Measurements from ENCODE around the gene UCHL5.

UCHL5 gene

DNA sequence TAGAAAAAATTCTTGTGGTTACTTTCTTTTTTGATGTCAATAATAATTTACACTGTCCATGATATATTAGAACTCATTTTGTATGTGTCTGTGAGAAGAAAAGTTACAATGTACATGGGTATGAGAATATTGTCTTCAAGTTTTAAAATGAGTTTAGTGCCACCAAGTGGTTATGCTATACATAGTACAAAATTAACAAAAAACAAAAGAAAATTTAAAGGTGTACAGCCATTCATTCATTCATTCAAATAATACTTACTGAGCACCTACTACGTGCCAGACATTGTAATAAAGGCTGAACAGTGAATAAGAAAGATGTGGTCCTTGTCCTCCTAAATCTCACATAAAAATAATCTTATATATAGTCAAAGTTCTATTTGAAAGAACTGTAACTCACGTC is 27.7 kb downstream of the UCHL5 start:
- H3K4me1 ChIP-seq (ENCODE audit: control insufficient read depth, low read depth, low read length), result no peaks in the 10 kb centered on the region
- no peak overlapping the region for H3K9ac ChIP-seq (ENCODE audit: low read length)
- peaks cover 4% of the 10 kb centered on the region for H3K36me3 ChIP-seq (ENCODE audit: control insufficient read depth, low read depth, low read length)
- no peaks in the 10 kb centered on the region for H3K27me3 ChIP-seq (ENCODE audit: control insufficient read depth, insufficient read depth, low read length)
- H3K27ac ChIP-seq (ENCODE audit: low read length), result no peak overlapping the region
- no peak overlapping the region for H3K4me3 ChIP-seq (ENCODE audit: low read length)
- H3K9me3 ChIP-seq (ENCODE audit: control insufficient read depth, low read depth, low read length), result no peaks in the 10 kb centered on the region

DNA sequence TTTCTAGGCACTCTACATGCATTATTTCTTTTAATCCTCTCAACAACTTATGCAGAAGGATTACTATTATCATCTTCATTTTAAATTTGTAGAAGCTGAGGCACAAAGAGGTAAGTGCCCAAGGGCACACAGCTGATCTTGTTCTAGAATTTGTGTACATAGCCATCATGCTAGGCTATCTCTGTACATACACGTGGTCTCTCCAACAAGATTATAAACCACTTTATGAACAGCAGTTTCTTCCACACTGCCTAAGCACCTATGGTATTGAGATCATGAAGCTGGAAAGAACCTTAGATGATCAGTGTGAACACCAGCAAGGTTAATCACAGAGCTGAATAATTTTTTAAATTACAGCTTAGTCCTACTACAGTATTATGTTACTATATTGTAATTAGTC is 28.9 kb downstream of the UCHL5 start:
- no peaks in the 10 kb centered on the region for H3K9me3 ChIP-seq (ENCODE audit: control insufficient read depth, low read depth, low read length)
- H3K9ac ChIP-seq (ENCODE audit: low read length), result no peak overlapping the region
- peaks cover 4% of the 10 kb centered on the region for H3K36me3 ChIP-seq (ENCODE audit: control insufficient read depth, low read depth, low read length)
- H3K4me1 ChIP-seq (ENCODE audit: control insufficient read depth, low read depth, low read length), result no peaks in the 10 kb centered on the region
- H3K4me3 ChIP-seq (ENCODE audit: low read length), result no peak overlapping the region
- no peak overlapping the region for H3K27ac ChIP-seq (ENCODE audit: low read length)
- H3K27me3 ChIP-seq (ENCODE audit: control insufficient read depth, insufficient read depth, low read length), result no peaks in the 10 kb centered on the region

DNA sequence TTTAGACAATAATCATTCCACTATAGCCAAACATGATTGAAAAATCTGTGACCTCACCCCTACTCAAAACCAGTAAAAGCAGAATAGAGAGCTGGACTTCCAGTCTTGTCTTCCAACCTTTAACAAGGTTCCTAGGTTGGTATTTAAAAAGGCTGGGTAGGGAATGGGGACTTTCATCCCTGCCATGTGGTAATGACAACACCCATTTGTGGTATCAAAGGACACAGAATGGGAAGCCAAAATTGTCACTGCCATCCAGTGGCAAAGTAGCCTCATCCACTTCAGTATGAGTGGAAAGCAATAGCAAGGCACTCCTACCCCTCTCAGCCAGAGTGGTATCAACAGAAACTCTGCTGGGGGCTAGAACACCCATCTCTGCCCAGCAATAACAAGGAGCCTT is 33.9 kb downstream of the UCHL5 start:
- H3K4me3 ChIP-seq (ENCODE audit: low read length), result no peak overlapping the region
- peaks cover 10% of the 10 kb centered on the region for H3K36me3 ChIP-seq (ENCODE audit: control insufficient read depth, low read depth, low read length)
- no peaks in the 10 kb centered on the region for H3K9me3 ChIP-seq (ENCODE audit: control insufficient read depth, low read depth, low read length)
- no peak overlapping the region for H3K9ac ChIP-seq (ENCODE audit: low read length)
- no peaks in the 10 kb centered on the region for H3K27me3 ChIP-seq (ENCODE audit: control insufficient read depth, insufficient read depth, low read length)
- no peak overlapping the region for H3K27ac ChIP-seq (ENCODE audit: low read length)
- peaks cover 3% of the 10 kb centered on the region for H3K4me1 ChIP-seq (ENCODE audit: control insufficient read depth, low read depth, low read length)

DNA sequence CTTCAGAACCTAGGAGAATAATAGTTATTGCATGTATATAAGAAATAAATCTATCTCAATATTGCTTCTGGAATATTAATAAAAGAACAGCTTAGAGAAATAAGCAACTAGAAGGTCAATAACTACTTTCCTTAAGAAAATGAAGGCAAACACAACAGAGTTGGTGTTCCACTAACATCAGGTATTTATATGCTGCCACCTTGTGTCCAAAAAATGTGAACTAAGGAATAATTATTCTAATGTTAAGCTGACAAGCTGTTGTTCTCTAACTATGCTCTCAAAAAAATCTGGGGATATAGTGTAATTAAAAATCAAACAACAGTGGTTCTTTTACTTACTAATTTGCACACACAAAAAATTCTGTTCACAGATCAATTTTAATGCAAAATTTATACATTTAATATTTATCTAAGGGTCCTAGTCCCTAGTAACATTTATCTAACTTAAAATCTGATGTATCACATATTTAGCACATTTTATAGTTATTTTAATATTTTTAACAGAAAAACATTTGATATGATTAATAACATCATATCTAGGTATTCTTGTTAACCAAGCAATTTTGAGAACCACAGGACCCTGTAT is 39.6 kb downstream of the UCHL5 start:
- Histone ChIP-seq H3K9ac (ENCODE audit: low read length) (no peak overlapping the region), H3K36me3 (ENCODE audit: control insufficient read depth, low read depth, low read length) (peaks cover 14% of the 10 kb centered on the region), H3K27me3 (ENCODE audit: control insufficient read depth, insufficient read depth, low read length) (no peaks in the 10 kb centered on the region), H3K4me3 (ENCODE audit: low read length) (no peak overlapping the region), H3K4me1 (ENCODE audit: control insufficient read depth, low read depth, low read length) (peaks cover 3% of the 10 kb centered on the region), H3K9me3 (ENCODE audit: control insufficient read depth, low read depth, low read length) (no peaks in the 10 kb centered on the region), H3K27ac (ENCODE audit: low read length) (no peak overlapping the region)

DNA sequence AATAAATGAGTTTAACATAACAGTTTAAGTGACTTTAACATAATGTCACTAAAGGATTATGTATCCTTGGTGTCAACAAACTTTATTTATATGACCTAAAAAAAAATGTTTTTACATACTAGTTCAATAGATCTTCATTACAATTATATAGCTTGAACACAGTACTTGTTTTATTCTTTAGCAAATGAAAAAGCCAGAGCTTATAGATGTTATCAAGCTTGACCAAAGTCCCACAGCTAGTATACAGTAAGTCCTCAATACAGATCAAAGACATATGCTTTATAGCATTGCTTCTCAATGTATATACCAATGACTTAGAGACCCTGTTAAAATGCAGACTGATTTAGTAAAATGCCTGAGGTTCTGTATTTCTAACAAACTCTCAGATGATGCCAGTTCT is 42.4 kb downstream of the UCHL5 start:
- H3K27me3 ChIP-seq (ENCODE audit: control insufficient read depth, insufficient read depth, low read length), result no peaks in the 10 kb centered on the region
- no peak overlapping the region for H3K4me3 ChIP-seq (ENCODE audit: low read length)
- no peak overlapping the region for H3K9ac ChIP-seq (ENCODE audit: low read length)
- peaks cover 14% of the 10 kb centered on the region for H3K36me3 ChIP-seq (ENCODE audit: control insufficient read depth, low read depth, low read length)
- H3K9me3 ChIP-seq (ENCODE audit: control insufficient read depth, low read depth, low read length), result no peaks in the 10 kb centered on the region
- peaks cover 3% of the 10 kb centered on the region for H3K4me1 ChIP-seq (ENCODE audit: control insufficient read depth, low read depth, low read length)
- no peak overlapping the region for H3K27ac ChIP-seq (ENCODE audit: low read length)

DNA sequence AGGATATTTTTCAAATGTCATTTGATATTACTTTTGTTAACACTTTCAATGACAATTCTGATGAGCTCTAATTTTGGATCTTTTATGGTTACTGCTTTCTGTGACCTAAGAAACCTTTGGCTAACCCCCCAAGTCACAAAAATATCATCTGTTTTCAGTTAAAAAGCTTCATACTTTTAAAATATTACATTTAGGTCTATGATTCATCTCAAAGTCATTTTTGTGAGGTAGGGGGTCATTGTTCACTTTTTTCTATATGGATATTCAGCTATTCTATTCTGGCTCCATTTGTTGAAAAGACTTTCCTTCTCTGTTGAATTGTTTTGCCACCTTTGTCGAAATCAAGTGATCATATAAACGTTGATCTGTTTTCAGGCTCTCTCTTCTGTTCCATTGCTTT is 44.8 kb downstream of the UCHL5 start:
- no peak overlapping the region for H3K27ac ChIP-seq (ENCODE audit: low read length)
- peaks cover 7% of the 10 kb centered on the region for H3K36me3 ChIP-seq (ENCODE audit: control insufficient read depth, low read depth, low read length)
- H3K4me3 ChIP-seq (ENCODE audit: low read length), result no peak overlapping the region
- H3K27me3 ChIP-seq (ENCODE audit: control insufficient read depth, insufficient read depth, low read length), result no peaks in the 10 kb centered on the region
- H3K9ac ChIP-seq (ENCODE audit: low read length), result no peak overlapping the region
- no peaks in the 10 kb centered on the region for H3K9me3 ChIP-seq (ENCODE audit: control insufficient read depth, low read depth, low read length)
- no peaks in the 10 kb centered on the region for H3K4me1 ChIP-seq (ENCODE audit: control insufficient read depth, low read depth, low read length)

DNA sequence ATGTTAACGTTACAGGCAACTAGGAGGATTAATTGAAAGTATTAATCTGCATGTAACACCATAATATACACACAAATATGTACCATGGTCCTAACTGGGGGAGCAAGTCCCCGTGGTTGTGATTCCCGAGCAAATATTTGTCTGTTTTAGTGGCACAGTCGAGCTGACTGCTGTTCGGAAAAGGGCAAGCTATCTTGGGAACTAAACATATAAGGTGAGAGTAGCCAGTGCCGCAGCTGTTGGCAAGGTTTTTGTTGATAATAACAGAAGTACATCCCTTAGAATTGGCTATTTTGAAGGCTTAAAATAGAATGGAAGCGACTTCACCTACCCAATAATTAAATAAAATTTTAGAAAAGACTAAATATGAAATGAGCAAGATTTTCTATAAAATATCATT is 45.5 kb downstream of the UCHL5 start:
- no peak overlapping the region for H3K4me3 ChIP-seq (ENCODE audit: low read length)
- H3K36me3 ChIP-seq (ENCODE audit: control insufficient read depth, low read depth, low read length), result peaks cover 4% of the 10 kb centered on the region
- H3K9ac ChIP-seq (ENCODE audit: low read length), result no peak overlapping the region
- H3K4me1 ChIP-seq (ENCODE audit: control insufficient read depth, low read depth, low read length), result no peaks in the 10 kb centered on the region
- no peaks in the 10 kb centered on the region for H3K27me3 ChIP-seq (ENCODE audit: control insufficient read depth, insufficient read depth, low read length)
- no peak overlapping the region for H3K27ac ChIP-seq (ENCODE audit: low read length)
- H3K9me3 ChIP-seq (ENCODE audit: control insufficient read depth, low read depth, low read length), result no peaks in the 10 kb centered on the region

DNA sequence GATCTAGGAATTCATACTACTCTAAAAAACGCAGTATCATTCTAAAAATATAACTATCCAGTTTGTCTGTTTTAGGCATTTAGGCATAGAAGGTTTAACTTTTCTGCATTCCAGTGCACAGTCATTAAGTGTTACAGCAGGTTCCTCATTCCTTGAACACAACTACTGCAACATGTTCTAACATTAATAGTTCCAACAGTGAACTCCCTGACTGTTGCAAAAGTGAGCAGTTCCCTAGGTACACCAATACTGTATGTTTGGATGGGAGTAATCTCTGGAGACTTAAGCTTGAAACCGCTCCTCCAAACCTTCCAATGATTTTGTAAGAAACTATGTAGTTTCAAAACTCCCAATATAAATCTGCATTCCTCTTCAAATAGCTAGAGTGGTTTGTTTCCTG is 46.2 kb downstream of the UCHL5 start:
- Histone ChIP-seq H3K4me1 (ENCODE audit: control insufficient read depth, low read depth, low read length) (no peaks in the 10 kb centered on the region), H3K27me3 (ENCODE audit: control insufficient read depth, insufficient read depth, low read length) (no peaks in the 10 kb centered on the region), H3K36me3 (ENCODE audit: control insufficient read depth, low read depth, low read length) (peaks cover 4% of the 10 kb centered on the region), H3K27ac (ENCODE audit: low read length) (no peak overlapping the region), H3K9ac (ENCODE audit: low read length) (no peak overlapping the region), H3K9me3 (ENCODE audit: control insufficient read depth, low read depth, low read length) (no peaks in the 10 kb centered on the region), H3K4me3 (ENCODE audit: low read length) (no peak overlapping the region)

DNA sequence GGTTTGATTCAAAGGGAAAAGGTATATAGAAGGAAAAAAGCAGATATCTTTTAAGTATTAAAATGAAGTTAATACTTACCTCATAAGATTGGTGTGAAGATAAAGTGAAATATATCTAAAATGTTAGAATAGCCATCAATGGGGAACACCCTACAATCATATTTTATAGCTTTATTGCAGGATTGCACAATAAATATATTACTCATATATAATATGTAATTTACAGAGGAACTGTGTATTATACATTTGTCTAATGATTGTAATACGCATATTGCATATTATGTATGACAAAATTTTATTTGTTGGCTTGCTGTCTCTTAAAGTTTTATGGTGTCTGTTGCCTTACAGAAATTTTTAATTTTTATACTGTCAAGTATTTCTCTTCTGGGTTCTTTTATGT is 47.8 kb downstream of the UCHL5 start:
- no peaks in the 10 kb centered on the region for H3K27me3 ChIP-seq (ENCODE audit: control insufficient read depth, insufficient read depth, low read length)
- peaks cover 4% of the 10 kb centered on the region for H3K36me3 ChIP-seq (ENCODE audit: control insufficient read depth, low read depth, low read length)
- no peaks in the 10 kb centered on the region for H3K9me3 ChIP-seq (ENCODE audit: control insufficient read depth, low read depth, low read length)
- H3K4me1 ChIP-seq (ENCODE audit: control insufficient read depth, low read depth, low read length), result no peaks in the 10 kb centered on the region
- H3K4me3 ChIP-seq (ENCODE audit: low read length), result no peak overlapping the region
- H3K9ac ChIP-seq (ENCODE audit: low read length), result no peak overlapping the region
- H3K27ac ChIP-seq (ENCODE audit: low read length), result no peak overlapping the region

DNA sequence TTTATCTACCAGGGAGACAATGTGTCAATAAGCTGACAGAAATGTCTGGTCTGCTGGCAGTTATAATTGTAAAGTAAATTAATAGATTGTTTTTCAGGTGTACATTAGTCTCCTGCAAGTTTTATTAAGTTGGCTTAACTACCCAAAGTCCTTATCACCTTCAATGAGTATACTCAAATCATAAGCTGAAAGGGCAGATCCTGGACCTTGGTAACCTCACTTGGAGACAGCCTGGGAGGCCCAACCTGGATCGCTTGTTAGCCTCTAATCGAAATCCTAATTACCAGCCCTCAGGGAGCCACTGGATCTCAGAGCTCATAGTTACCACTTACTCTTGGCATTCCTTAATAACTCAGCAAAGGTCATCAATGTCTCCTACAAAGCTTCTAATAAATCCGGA is 49.7 kb downstream of the UCHL5 start:
- H3K9me3 ChIP-seq (ENCODE audit: control insufficient read depth, low read depth, low read length), result peaks cover 3% of the 10 kb centered on the region
- no peak overlapping the region for H3K9ac ChIP-seq (ENCODE audit: low read length)
- H3K4me1 ChIP-seq (ENCODE audit: control insufficient read depth, low read depth, low read length), result no peaks in the 10 kb centered on the region
- no peaks in the 10 kb centered on the region for H3K36me3 ChIP-seq (ENCODE audit: control insufficient read depth, low read depth, low read length)
- no peak overlapping the region for H3K27ac ChIP-seq (ENCODE audit: low read length)
- no peak overlapping the region for H3K4me3 ChIP-seq (ENCODE audit: low read length)
- H3K27me3 ChIP-seq (ENCODE audit: control insufficient read depth, insufficient read depth, low read length), result no peaks in the 10 kb centered on the region

DNA sequence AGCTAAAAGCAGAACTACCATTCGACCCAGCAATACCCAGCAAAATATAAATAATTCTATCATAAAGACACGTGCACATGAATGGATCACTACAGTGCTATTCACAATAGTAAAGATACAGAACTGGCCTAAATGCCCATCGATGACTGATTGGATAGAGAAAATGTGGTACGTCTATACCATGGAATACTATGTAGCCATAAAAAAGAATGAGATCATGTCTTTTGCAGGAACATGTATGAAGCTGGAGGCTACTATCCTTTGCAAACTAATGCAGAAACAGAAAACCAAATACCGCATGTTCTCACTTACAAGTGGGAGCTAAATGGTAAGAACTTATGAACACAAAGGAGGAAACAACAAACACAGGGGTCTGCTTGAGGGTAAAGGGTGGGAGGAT is 53.4 kb downstream of the UCHL5 start:
- Histone ChIP-seq H3K4me1 (ENCODE audit: control insufficient read depth, low read depth, low read length) (no peaks in the 10 kb centered on the region), H3K9me3 (ENCODE audit: control insufficient read depth, low read depth, low read length) (peaks cover 3% of the 10 kb centered on the region), H3K9ac (ENCODE audit: low read length) (no peak overlapping the region), H3K27ac (ENCODE audit: low read length) (no peak overlapping the region), H3K27me3 (ENCODE audit: control insufficient read depth, insufficient read depth, low read length) (no peaks in the 10 kb centered on the region), H3K36me3 (ENCODE audit: control insufficient read depth, low read depth, low read length) (no peaks in the 10 kb centered on the region), H3K4me3 (ENCODE audit: low read length) (no peak overlapping the region)

DNA sequence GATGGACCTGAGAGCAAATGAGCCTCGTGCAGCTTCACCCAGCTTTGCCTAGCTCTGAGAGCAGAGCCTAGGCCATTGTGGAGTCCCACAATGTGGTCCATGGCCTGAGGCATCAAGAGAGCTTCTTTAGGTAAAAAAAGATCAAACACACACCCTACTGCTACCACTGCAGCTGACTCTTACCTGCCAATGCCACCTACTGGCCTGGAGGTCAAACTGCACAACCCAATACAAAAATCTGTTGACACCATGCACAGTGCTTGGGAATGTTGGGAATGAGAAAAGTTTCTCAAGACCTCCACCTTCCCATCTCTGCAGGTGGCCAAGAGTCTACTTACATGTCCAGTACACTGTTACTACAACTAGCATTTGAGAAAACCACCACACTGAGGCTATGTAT is 60.6 kb downstream of the UCHL5 start:
- Histone ChIP-seq H3K36me3 (ENCODE audit: control insufficient read depth, low read depth, low read length) (peaks cover 3% of the 10 kb centered on the region), H3K4me3 (ENCODE audit: low read length) (no peak overlapping the region)

More for the DNA sequence above, 60.6 kb downstream of the UCHL5 start:
- Histone ChIP-seq H3K27me3 (ENCODE audit: control insufficient read depth, insufficient read depth, low read length) (no peaks in the 10 kb centered on the region), H3K9ac (ENCODE audit: low read length) (no peak overlapping the region), H3K9me3 (ENCODE audit: control insufficient read depth, low read depth, low read length) (no peaks in the 10 kb centered on the region), H3K4me1 (ENCODE audit: control insufficient read depth, low read depth, low read length) (no peaks in the 10 kb centered on the region), H3K27ac (ENCODE audit: low read length) (no peak overlapping the region)
